ENCODE measurements around the gene GAA.

Gene GAA

DNA sequence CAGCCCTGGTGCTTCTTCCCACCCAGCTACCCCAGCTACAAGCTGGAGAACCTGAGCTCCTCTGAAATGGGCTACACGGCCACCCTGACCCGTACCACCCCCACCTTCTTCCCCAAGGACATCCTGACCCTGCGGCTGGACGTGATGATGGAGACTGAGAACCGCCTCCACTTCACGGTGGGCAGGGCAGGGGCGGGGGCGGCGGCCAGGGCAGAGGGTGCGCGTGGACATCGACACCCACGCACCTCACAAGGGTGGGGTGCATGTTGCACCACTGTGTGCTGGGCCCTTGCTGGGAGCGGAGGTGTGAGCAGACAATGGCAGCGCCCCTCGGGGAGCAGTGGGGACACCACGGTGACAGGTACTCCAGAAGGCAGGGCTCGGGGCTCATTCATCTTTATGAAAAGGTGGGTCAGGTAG is 3.6 kb downstream of the GAA start:
- no peak for DNase-seq

DNA sequence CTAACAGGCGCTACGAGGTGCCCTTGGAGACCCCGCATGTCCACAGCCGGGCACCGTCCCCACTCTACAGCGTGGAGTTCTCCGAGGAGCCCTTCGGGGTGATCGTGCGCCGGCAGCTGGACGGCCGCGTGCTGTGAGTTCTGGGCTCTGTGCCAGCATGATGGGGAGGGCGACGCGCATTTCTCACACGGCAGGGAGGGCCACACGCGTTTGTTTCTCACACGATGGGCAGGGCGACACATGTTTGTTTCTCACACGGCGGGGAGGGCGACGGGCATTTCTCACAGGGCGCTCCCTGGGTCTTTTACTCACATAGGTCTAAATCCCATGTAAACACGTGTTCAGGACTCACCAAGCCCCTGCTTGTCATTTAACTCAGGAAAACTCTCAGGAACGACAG is 4.4 kb downstream of the GAA start:
- no peak for DNase-seq

DNA sequence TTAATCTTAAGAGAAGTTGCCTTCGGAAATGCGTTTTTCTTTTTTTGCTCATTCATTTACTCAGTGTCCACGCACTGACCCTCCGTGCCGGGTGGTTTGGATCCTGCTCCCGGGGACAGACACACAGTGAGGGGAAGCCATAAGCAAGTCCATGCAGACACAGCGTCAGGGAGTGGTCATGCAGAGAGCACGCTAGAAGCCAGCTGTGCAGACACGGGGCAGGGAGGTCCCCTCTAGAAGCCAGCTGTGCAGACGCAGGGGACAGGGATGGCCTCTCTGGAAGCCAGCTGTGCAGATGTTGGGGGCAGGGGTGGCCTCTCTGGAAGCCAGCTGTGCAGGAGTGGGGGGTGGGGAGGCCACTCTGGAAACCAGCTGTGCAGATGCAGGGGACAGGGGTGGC is 4.8 kb downstream of the GAA start:
- no peak for DNase-seq

DNA sequence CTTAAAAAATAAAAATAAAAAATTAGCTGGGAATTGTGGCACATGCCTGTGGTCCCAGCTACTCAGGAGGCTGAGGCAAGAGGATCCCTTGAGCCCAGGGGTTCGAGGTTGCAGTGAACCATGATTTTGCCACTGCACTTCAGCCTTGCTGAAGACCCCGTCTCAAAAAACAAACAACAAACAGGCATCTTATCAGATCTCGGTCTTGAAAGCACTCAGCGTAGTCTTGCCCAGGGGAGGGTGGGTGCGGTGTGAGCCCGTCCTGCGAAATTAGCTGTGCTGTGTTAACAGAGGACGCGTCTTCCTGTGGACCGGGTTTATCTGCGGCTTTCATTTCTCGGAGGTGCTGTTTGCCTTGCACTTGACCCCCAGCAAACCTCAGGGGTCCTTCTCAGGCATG is 5.4 kb downstream of the GAA start:
- DNase-seq, result no peak

DNA sequence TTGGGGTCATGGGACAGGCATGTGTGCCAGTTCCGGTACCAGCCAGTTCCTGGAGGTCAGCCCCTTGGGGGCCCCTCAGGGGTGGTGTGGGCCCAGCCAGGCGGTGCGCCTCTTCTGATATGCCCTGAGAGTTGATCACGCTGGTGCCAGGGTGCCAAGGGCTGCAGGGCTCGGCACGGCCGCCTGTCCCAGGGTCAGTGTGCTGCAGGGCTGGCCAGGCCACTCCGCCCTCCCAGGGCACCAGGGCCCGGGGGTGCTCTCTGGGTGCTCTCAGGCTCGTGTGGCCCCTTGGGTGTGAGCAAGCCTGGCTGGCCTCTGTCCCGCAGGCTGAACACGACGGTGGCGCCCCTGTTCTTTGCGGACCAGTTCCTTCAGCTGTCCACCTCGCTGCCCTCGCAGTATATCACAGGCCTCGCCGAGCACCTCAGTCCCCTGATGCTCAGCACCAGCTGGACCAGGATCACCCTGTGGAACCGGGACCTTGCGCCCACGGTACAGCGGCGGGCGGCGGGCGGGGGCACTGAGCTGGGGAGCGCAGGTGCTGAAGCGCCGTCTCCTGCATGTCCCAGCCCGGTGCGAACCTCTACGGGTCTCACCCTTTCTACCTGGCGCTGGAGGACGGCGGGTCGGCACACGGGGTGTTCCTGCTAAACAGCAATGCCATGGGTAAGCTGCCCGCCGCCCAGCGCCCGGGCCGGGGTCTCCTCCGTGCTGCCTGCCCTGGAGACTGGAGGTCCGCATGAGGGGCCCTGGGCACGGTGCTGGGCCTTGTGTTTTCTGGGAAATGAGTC is 6.0 kb downstream of the GAA start:
- no peak for DNase-seq

DNA sequence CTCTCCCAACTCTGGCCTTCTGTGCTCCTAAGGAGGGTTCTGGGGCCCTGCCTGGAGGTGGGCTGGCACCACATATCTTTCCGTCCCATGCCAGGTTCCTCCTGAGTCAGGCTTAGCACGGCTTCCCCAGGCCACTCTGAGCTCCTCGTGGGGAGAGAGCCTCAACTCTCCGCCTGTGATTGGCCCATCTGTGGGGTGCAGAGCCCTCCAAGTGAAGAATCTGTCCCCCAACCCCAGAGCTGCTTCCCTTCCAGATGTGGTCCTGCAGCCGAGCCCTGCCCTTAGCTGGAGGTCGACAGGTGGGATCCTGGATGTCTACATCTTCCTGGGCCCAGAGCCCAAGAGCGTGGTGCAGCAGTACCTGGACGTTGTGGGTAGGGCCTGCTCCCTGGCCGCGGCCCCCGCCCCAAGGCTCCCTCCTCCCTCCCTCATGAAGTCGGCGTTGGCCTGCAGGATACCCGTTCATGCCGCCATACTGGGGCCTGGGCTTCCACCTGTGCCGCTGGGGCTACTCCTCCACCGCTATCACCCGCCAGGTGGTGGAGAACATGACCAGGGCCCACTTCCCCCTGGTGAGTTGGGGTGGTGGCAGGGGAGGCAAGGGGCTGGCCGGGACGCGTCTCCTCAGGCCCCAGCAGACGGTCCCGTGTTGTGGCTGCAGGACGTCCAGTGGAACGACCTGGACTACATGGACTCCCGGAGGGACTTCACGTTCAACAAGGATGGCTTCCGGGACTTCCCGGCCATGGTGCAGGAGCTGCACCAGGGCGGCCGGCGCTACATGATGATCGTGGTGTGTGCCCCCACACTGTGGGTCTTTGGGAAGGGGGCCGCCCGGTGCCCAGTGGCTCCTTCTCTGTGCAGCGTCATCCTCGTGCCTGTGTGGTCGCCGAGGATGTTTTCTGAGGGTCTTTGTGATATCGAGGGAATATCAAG is 6.9 kb downstream of the GAA start:
- DNase-seq, result no peak

DNA sequence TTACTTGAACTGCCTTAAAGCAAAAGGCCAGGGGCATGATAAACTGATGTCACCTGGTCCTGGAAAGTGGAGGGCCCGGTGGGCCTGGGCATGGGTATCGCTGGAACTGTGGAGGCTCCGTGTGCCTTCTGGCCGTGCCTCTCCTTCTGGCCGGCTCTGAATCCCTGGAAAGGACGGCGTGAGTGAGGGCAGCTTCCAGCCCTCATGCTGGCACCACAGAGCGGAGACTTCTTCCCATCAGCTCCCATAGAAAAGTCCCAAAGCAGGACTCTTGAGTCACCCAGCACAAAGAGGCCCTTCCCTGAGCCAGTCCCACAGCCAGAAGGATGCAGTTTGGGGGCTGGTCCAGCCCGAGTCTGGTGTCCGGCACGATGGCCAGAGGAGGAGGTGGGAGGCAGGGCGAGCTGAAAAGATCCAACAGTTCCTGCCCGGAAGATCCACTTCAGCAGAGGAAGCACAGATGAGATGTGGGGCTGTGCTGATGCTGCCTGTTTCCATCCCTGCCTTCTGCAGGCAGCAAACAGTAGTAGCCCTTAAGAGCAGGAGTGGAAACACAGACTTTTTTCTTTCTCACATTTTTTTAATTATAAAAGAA is 7.8 kb downstream of the GAA start:
- no peak for DNase-seq

DNA sequence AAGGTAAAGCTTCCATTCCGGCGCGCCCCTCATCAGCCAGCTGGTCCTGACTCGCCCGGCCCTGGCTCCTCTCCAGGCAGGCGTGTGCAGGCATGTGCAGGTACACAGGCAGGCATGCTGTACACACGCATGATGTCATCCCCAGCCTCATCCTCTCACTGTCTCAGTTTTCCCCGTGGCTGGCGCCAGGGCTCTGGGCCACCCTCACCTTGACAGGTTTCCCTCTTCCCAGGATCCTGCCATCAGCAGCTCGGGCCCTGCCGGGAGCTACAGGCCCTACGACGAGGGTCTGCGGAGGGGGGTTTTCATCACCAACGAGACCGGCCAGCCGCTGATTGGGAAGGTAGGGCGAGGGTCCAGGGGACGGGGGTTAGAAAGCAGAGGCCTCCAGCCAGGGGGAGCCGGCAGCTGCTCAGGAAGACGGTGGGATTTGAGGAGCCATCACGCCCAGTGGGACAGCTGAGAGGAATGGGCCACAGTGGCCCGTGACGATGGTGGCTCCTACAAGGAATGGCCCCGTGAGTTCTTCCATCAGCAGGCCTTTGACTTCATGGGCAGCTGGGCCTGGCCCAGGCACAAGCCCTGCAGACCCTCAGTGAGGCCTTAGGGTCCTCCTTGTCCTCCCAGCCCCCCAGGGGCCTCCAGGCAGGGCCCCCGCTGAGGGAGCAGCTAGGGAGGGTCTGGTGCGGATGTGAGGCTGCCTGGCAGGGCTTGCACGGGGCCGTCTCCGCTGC is 8.5 kb downstream of the GAA start:
- no peak for DNase-seq

DNA sequence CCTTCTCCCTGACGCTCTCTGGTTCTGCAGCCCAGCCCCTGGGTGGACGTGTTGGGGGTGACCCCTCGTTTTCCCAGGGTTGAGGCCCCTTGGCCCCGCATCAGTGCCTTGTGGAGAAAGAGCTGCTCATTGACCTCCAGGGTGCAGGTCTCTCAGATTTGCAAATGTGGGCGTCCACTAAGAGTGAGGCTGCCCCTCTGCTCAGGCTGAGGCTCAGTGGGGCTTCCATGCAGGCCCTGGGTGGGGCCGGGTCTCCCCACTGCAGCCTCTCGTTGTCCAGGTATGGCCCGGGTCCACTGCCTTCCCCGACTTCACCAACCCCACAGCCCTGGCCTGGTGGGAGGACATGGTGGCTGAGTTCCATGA is 9.0 kb downstream of the GAA start:
- no peak for DNase-seq

DNA sequence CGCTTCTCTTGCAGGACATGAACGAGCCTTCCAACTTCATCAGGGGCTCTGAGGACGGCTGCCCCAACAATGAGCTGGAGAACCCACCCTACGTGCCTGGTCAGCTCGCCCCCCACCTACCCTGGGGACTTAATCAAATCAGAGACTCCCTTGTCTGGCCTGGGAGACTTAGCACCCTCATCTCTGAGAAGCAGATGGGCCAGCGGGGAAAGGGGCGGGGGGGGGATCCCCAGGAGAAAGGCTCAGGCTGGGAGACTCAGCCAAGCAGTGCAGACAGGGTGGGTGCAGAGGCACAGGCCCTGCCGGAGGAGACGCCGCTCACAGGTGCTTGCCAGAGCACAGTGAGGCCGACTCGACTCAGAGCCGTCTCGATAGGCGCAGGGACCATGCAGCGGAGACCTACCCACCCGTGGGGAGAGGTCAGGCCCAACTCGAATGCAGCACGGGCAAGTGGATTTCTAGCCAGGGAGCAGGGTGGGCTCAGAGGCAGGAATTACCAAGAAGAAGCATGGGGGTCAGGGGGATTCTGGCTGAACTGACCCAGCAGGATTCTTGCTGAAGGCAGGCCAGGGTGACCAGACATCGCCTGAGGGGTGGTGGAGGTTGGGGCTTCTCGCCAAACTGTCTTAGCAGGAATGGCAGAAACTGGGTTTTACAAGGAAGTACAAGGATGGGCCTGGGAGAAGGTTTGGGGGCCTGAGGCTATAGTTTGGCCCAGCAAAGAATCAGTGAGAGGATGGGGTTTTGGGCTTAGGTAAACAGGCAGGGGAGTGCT is 9.7 kb downstream of the GAA start:
- DNase-seq, result no peak

DNA sequence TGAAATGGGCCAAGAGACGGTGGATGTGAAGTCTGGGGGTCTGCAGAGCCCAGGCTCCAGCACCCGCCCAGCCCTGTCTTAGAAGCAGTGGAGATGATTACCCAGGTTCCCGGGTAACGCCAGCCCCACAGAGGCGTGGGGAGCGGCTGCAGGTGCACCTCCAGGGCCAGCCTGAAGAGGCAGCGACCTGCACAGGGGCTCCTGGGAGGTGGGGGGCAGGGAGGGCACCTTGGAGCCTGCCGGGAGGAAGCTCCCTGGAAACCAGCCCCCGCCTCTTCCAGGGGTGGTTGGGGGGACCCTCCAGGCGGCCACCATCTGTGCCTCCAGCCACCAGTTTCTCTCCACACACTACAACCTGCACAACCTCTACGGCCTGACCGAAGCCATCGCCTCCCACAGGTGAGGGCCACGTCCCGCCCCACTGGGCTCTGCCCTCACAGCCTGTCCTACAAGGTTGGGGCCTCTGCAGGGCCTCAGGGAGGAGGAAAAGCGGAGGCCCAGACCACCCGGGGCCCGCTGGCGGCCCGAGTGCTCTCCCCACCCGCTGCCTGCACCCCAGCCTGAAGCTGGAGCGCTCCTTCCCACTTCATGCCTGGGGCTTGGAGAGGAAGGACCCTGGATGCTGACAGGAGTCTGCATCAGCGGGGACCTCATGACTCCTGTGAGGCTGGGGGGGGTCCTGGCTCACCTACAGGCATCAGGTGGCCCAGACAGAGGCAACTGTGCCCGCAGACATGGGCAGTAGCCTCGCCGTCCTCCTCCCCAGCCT is 10.5 kb downstream of the GAA start:
- DNase-seq, result no peak

DNA sequence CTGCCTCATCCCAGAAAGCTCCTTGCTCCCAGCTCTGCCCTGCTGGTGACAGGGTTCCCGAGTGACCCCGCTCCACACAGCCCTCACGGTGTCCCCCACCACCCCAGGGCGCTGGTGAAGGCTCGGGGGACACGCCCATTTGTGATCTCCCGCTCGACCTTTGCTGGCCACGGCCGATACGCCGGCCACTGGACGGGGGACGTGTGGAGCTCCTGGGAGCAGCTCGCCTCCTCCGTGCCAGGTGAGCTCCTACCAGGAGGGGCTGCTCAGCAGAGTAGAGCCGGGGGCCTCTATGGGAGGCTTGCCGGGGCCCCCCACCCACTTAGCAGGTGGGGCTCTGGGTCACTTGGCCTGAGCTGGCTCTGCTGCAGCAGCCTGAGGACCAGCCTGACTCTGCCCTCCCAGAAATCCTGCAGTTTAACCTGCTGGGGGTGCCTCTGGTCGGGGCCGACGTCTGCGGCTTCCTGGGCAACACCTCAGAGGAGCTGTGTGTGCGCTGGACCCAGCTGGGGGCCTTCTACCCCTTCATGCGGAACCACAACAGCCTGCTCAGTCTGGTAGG is 11.2 kb downstream of the GAA start:
- DNase-seq, result no peak

DNA sequence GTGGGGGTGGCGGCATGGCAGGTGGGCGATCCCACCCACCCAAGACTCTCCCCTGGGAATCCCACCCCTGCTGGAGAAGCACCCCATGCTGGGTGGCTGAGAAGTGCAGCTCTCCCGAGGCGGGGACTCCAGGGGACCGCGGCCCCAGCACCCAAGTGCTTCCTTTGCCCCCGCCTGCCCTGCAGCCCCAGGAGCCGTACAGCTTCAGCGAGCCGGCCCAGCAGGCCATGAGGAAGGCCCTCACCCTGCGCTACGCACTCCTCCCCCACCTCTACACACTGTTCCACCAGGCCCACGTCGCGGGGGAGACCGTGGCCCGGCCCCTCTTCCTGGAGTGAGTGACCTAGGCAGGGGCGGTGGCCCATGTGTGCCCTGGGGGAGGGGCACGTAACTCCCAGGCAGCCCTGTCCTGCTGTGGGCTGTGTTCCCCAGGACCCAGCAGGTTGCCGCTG is 11.7 kb downstream of the GAA start:
- no peak for DNase-seq

DNA sequence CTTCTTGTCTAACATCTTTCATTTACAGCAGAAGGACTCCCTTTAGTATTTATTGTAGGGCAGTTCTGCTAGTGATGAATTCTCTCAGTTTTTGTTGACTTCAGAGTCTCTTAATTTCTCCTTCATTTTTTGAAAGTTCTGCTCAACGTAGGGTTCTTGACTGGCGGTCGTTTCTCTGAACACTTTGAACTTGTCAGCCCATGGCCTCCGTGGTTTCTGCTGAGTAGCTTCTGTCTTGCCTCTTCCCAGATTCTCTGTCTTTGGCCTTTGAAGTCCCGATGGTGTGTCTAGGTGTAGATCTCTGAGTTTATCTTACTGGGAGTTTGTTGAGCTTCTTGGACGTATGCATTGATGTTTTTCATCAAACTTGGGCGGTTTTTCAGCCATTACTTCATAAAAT is 13.4 kb downstream of the GAA start:
- DNase-seq, result no peak

DNA sequence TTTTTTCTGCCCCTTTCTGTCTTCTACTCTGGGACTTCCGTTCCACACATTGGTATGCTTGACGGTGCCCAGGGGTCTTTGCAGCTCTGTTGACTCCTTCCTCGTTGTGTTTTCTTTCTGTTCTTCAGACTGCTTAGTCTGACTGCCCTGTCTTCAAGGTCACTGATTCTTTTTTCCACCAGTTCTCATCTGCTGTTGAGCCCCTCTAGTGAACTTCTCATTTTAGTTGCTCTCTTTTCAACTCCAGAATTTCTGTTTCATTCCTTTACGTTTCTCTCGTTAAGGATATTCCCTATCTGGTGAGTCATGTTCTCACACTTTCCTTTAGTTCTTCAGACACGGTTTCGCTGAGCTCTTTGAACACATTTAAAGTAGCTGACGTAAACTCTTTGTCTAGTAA is 13.8 kb downstream of the GAA start:
- no peak for DNase-seq

DNA sequence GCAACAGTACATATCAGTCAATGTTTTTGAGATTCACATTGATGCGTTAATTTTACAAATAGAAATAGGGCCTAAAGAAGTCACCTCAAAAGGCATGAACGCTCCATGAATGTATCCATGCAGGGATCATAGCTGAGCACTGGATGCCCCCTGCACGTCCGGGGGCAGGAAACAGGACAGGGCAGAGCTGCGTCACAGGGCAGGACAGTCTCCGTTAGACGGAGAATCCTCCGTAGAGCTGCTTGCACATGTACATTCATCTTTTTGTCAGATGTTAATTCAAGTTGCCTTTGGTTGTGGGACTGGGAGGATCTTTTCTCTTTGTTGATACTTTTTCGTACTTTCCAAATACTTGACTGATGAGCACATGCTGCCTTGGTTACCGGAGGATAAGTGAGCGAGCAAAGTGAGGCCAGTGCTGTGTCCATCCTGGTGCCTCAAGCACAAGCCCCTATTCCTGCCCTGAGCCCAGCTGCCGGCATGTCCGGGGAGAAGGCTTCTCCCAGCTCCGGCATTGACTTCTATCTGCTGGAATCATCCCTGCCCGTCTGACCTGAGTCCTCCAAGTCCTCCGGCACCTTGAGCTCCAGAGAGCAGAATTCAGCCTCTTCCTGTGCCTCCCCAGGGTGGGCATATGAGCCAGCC is 15.0 kb downstream of the GAA start:
- no peak for DNase-seq

DNA sequence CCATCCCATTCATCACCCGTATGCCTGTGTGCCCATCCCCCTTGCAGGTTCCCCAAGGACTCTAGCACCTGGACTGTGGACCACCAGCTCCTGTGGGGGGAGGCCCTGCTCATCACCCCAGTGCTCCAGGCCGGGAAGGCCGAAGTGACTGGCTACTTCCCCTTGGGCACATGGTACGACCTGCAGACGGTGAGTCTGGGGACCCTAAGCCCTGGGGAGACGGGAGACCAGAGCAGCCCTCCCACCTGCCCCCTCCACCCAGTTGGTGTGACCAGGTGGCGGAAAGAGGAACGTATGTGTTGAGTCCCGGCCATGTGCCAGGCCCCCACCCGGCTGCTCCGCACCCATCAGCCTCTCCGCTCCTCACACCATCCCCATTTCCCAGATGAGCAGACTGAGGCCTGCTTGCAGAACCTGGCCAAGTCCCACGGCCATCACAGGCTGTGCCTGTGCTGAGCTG is 15.6 kb downstream of the GAA start:
- DNase-seq, result no peak

DNA sequence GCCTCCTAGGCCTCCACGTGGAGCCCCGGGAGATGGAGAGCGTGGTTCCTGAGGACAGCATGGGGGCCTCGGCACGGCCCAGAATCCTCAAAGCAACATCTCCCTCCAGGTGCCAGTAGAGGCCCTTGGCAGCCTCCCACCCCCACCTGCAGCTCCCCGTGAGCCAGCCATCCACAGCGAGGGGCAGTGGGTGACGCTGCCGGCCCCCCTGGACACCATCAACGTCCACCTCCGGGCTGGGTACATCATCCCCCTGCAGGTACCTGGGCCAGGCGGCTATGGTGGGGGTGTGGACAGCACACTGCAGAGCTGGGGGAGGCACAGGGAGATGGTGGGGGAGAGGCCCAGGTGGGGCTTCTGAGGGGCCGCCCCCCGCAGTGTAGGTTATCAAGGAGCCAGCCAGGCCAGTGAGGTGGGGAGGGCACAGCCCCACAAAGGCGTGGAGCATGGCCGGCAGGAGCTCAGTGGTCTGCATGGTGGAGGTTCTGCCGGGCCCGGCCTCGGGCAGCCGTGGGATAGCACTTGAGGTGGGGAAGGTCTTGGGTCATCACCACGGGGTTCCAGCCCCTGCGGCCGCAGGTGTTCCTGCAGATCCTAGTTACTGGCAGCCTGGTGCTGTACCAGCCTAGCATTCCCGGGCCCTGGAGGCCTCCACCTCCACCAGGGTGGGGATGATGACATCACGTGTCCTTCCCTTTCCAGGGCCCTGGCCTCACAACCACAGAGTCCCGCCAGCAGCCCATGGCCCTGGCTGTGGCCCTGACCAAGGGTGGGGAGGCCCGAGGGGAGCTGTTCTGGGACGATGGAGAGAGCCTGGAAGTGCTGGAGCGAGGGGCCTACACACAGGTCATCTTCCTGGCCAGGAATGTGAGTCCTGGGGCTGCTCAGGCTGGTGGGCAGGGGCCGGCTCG is 16.4 kb downstream of the GAA start:
- no peak for DNase-seq

DNA sequence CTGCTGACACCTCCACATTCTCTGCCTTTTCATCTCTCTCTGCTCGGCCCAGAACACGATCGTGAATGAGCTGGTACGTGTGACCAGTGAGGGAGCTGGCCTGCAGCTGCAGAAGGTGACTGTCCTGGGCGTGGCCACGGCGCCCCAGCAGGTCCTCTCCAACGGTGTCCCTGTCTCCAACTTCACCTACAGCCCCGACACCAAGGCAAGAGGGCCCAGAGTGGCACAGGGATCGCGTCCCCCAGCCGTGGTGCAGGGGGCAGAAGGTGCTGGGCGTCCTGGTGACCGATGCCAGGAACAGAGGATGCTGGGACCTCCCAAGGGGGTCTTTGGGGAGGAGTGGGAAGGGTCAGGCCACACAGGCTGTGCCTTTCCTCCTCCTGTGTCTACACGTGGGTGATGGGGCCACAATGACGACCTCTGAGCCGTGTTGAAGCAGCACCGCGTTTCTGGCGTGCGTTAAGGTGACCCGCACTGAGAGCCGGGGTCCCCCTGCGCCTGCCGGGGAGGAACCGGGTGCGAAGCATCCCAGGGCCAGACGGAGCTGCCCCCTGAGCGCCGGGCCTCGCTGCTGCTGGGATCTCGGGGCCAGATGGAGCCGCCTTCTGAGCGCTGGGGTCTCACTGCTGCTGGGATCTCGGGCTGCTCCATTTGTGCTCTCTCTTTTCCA is 17.4 kb downstream of the GAA start:
- DNase-seq, result no peak

Measured in T-helper 2 cell (primary cell).